ENCODE results near the gene RAPGEF2. TPM values are rescaled to one million over a fixed set of nuclear protein-coding genes. Genes with fewer than 3 reads are reported as not detected.

The RAPGEF2 gene
- total and polyA plus RNA-seq, 10 of the 15 experiments (the other 5 are each of a cell fraction or from before 2014, with no cell fraction given), result 0.31 to 24.0 (median 2.9) TPM

DNA sequence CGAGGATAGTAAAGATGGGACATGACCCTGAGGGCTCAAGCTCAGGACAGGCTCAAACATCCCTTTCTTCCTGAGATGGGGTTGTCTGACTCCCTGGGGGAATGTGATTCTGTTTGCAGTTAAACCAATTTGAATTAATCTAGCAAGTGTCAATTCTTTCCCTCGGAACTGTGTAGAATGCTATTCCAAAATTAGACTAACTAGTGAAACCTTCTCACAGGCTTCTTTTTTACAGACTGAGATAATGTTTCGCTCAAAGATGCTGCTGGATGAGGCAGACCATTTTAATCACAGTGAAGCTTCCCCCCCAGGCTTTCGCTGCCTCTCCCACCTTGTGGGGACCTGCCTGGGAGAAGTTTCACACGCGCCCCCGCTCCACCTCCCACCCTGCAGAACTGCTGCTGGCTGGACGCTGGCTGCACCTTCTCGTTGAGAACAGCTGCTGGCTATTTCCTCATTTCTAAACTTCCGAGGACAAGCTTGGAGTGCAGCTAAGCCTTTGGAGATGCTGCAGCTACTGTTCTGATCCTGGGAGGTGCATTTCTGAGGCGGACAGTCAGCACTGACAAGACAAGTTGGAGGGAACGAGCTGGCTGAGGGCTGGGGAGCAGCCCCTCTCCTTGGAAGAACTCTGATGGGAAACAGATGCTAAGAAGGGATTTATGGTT lies 297.8 kb downstream of the RAPGEF2 start:
- Histone ChIP-seq H3K27me3 (replicated peaks in 1 of 2; ENCODE audit: control insufficient read depth in 2 of 2, insufficient read depth in 2 of 2, low read length in 1 of 2) (peaks cover 0 to 2% of the 10 kb centered on the region in 2 experiments; a peak in 2 of 4 replicates), H3K36me3 (ENCODE audit: control insufficient read depth in 2 of 2, insufficient read depth in 2 of 2, low read length in 1 of 2) (no peaks in the 10 kb centered on the region), H3K4me1 (ENCODE audit: control insufficient read depth, insufficient read depth, low read length) (no peaks in the 10 kb centered on the region), H2AFZ (ENCODE audit: control insufficient read depth, low read depth, low read length) (peak overlapping the region; percentile 16; the same call in 1 of the 2 replicates), H3K4me3 (no peak overlapping the region), H3K9me3 (replicated peaks; ENCODE audit: control insufficient read depth, insufficient read depth, low read length) (no peaks in the 10 kb centered on the region), H3K79me2 (ENCODE audit: control insufficient read depth, insufficient read depth, low read length) (no peaks in the 10 kb centered on the region), H4K20me1 (ENCODE audit: control insufficient read depth, insufficient read depth) (no peaks in the 10 kb centered on the region), H3K27ac (ENCODE audit: control insufficient read depth, insufficient read depth) (no peak overlapping the region), H3K4me2 (ENCODE audit: control insufficient read depth, insufficient read depth) (no peak overlapping the region), H3K9ac (ENCODE audit: control insufficient read depth, insufficient read depth, low read length) (no peak overlapping the region)
- no peak for FAIRE-seq
- no peak for TF ChIP-seq BRCA1 (IDR thresholded peaks at IDR 0.05; ENCODE audit: low read depth, low read length)
- 0 out of 2 replicates have a peak, but pooled peaks have one; percentile 4 for TF ChIP-seq SPI1 (IDR thresholded peaks at IDR 0.05; ENCODE audit: borderline replicate concordance, insufficient read depth, low read depth, low read length)
- CTCF ChIA-PET, result no interaction called here
- WGBS (ENCODE audit: insufficient coverage, insufficient replicate concordance, low lambda C conversion rate, missing lambda C conversion rate), result 9% methylated on average over 12 of the region's 12 CpGs
- intact Hi-C loops (cut with micrococcal nuclease; ENCODE audit: unreplicated experiment) (no loop called here), in situ Hi-C loops (cut with MboI) (no loop called here)
- SMC1A ChIA-PET (ENCODE audit: uncharacterized antibody, unreplicated experiment), result interaction anchor here (0.9 kb wide), 1 partner anchor 11 kb away, joined by 3 read pairs; no protein-coding TSS in a partner anchor
- BruUV-seq (replicated peaks), result no TSS peak
- ATAC-seq, result no peak
- POLR2A ChIA-PET, result no interaction called here
- DNase-seq (ENCODE audit: low read depth, low spot score), result no peak
- RAD21 ChIA-PET (ENCODE audit: unreplicated experiment), result no interaction called here

DNA sequence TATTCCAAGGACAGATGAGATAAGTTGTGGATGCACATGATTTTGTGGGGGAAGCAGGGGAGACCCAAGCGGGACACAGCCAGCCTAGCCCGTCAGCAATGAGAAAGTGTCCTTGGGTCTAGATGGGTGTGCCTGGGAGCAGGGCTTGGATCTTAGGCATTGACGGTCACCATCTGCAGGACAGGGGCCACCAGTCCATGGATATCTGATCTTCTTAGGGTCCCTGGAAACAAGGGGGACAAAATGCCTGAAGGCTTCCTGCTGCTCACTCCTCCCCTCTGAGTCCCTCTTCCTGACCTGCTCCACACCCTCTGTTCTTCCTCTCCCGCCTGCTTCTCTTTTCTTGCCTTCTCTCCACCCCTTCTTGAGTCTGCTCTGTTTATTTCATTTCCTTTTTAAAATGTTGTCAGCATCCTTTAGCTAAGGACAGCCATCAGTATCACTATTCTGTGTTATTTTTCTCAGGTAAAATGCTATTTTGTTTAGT lies 298.4 kb downstream of the RAPGEF2 start:
- Histone ChIP-seq H3K4me2 (ENCODE audit: control insufficient read depth, insufficient read depth) (no peak overlapping the region), H3K9me3 (replicated peaks; ENCODE audit: control insufficient read depth, insufficient read depth, low read length) (no peaks in the 10 kb centered on the region), H2AFZ (ENCODE audit: control insufficient read depth, low read depth, low read length) (peak overlapping the region; percentile 16; the same call in 1 of the 2 replicates), H3K4me1 (ENCODE audit: control insufficient read depth, insufficient read depth, low read length) (no peaks in the 10 kb centered on the region), H3K27me3 (replicated peaks in 1 of 2; ENCODE audit: control insufficient read depth in 2 of 2, insufficient read depth in 2 of 2, low read length in 1 of 2) (peaks cover 0 to 2% of the 10 kb centered on the region in 2 experiments; a peak in 2 of 4 replicates), H3K9ac (ENCODE audit: control insufficient read depth, insufficient read depth, low read length) (no peak overlapping the region), H3K4me3 (no peak overlapping the region), H3K36me3 (ENCODE audit: control insufficient read depth in 2 of 2, insufficient read depth in 2 of 2, low read length in 1 of 2) (no peaks in the 10 kb centered on the region), H4K20me1 (ENCODE audit: control insufficient read depth, insufficient read depth) (no peaks in the 10 kb centered on the region), H3K27ac (ENCODE audit: control insufficient read depth, insufficient read depth) (no peak overlapping the region), H3K79me2 (ENCODE audit: control insufficient read depth, insufficient read depth, low read length) (no peaks in the 10 kb centered on the region)
- ATAC-seq, result no peak
- POLR2A ChIA-PET, result no interaction called here
- BruUV-seq (replicated peaks), result no TSS peak
- CTCF ChIA-PET, result no interaction called here
- in situ Hi-C loops (cut with MboI) (no loop called here), intact Hi-C loops (cut with micrococcal nuclease; ENCODE audit: unreplicated experiment) (no loop called here)
- no peak for FAIRE-seq
- SMC1A ChIA-PET (ENCODE audit: uncharacterized antibody, unreplicated experiment), result interaction anchor here (0.9 kb wide), 1 partner anchor 10 kb away, joined by 3 read pairs; no protein-coding TSS in a partner anchor
- 36% methylated on average over 4 of the region's 4 CpGs for WGBS (ENCODE audit: insufficient coverage, insufficient replicate concordance, low lambda C conversion rate, missing lambda C conversion rate)
- DNase-seq (ENCODE audit: low read depth, low spot score), result no peak
- RAD21 ChIA-PET (ENCODE audit: unreplicated experiment), result no interaction called here
- TF ChIP-seq NR2C2 (IDR thresholded peaks at IDR 0.05; ENCODE audit: borderline replicate concordance, control insufficient read depth, insufficient read length, low read depth) (no peak), RCOR1 (conservative IDR thresholded peaks at IDR 0.05; ENCODE audit: low read depth, low read length) (no peak), ZZZ3 (IDR thresholded peaks at IDR 0.05; ENCODE audit: control insufficient read depth, insufficient read length, low read depth) (no peak), MEF2B (IDR thresholded peaks at IDR 0.05; ENCODE audit: partially characterized antibody, poor library complexity, severe bottlenecking) (no peak), BCL11A (IDR thresholded peaks at IDR 0.05; ENCODE audit: low read depth, low read length) (no peak), ZNF274 (IDR thresholded peaks at IDR 0.05; ENCODE audit: insufficient read depth, insufficient read length) (no peak), MEF2A (IDR thresholded peaks at IDR 0.05; ENCODE audit: insufficient read depth, low read depth, low read length) (no peak), RAD21 (IDR thresholded peaks at IDR 0.05; ENCODE audit: insufficient read depth, low read depth, low read length) (no peak)
- TF ChIP-seq, protein P1, sequence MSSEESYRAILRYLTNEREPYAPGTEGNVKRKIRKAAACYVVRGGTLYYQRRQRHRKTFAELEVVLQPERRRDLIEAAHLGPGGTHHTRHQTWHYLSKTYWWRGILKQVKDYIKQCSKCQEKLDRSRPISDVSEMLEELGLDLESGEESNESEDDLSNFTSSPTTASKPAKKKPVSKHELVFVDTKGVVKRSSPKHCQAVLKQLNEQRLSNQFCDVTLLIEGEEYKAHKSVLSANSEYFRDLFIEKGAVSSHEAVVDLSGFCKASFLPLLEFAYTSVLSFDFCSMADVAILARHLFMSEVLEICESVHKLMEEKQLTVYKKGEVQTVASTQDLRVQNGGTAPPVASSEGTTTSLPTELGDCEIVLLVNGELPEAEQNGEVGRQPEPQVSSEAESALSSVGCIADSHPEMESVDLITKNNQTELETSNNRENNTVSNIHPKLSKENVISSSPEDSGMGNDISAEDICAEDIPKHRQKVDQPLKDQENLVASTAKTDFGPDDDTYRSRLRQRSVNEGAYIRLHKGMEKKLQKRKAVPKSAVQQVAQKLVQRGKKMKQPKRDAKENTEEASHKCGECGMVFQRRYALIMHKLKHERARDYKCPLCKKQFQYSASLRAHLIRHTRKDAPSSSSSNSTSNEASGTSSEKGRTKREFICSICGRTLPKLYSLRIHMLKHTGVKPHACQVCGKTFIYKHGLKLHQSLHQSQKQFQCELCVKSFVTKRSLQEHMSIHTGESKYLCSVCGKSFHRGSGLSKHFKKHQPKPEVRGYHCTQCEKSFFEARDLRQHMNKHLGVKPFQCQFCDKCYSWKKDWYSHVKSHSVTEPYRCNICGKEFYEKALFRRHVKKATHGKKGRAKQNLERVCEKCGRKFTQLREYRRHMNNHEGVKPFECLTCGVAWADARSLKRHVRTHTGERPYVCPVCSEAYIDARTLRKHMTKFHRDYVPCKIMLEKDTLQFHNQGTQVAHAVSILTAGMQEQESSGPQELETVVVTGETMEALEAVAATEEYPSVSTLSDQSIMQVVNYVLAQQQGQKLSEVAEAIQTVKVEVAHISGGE (CRISPR knock-in tag; IDR thresholded peaks at IDR 0.05), result no peak
